ENCODE data around the gene ZMYND10.
A peak's percentile ranks its signal among the peaks of the same experiment; 100 is the strongest.

Gene ZMYND10

DNA sequence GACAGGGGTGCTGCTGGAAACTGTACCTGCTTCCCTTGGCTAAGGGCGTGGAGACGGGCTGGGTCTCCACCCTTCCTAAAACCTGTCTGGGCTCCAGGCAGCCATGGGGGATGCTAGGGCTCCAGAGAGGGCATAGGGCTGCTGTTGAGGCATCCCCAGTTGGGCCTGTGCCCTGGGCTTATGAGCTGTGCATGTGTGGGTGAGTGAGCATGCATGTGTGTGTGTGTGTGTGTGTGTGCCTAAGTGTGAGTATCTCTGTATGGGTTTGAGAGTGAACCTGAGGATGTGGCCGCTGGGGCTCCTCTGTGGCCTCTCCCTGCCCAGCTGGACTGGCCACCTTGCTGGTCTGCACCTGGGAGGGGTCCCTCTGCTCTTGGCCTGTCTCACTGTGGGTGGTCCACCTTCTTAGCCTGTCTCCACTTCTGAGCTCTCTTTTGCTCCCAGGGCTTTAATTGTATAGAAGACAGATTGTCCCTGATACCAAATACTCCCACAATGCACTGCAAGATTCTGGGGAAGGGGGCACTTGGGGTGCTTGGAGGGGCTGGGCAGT lies 25.7 kb upstream of the ZMYND10 start:
- no peak for DNase-seq (ENCODE audit: low spot score)

DNA sequence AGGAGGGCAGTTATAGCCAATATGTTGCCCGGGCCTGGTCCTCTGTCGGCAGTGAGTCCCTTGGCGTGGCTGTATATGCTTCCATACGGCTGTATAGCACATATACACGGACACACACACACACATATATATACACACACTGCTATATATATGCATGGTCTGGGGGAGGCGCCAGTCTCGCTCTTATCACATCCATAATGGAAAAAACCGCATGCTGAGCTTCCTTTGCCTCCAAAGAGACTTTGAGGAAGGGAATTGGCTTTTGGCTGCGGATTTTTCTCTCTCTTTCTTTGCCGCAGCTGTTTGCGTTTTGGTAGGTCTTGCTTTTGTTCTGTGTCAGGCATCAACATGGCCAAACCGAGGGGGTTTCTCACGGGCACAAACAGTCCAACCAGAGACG lies 25.1 kb upstream of the ZMYND10 start:
- no peak for DNase-seq (ENCODE audit: low spot score)

DNA sequence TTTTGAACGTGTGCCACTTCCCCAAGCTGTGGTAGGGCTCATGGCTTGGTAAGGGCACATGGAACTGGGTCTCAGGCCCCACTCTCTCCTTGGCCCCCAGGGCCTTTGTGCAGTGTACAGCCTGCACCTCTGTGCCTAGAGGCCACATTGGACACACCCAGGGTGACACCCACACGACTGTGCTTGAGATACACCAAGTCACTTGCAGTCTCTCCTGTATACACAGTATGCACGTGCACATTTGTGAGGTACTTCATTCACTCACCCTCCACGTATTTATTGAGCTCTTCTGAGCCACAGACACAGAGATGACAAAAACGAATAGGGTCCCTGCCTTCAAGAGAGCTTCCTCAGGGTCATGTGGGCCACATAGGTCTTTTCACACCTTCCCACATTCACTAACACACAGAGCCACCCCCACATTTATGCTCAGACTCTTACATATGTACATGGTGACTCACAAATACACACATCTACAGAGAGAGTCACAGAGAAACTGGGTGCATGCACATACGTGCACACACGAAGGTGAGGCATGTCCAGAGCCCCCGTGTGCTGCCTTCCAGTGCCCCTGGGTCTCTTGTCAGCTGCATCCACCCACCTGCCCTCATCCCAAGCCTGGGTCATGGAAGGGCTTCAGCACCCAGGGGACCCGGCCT lies 23.6 kb upstream of the ZMYND10 start:
- no peak for DNase-seq (ENCODE audit: low spot score)

DNA sequence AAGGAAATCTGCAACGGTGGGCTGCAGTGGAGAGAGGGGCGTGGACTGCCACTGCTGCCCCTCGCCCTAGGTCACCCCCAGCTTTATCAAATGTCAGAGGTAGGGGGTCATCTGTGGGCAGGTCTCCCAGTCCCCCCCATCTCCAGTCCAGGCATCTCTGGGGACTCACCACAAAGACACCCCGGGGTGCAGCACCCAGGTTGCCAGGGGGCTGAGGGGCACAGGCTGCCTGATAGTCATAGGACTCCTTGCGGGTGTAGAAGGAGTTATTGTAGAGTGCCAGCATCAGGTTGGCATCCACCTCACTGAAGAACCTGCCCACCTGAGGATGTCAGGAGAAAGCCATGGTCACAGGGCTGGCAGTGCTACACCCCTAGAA lies 20.3 kb upstream of the ZMYND10 start:
- DNase-seq (ENCODE audit: low spot score), result no peak

DNA sequence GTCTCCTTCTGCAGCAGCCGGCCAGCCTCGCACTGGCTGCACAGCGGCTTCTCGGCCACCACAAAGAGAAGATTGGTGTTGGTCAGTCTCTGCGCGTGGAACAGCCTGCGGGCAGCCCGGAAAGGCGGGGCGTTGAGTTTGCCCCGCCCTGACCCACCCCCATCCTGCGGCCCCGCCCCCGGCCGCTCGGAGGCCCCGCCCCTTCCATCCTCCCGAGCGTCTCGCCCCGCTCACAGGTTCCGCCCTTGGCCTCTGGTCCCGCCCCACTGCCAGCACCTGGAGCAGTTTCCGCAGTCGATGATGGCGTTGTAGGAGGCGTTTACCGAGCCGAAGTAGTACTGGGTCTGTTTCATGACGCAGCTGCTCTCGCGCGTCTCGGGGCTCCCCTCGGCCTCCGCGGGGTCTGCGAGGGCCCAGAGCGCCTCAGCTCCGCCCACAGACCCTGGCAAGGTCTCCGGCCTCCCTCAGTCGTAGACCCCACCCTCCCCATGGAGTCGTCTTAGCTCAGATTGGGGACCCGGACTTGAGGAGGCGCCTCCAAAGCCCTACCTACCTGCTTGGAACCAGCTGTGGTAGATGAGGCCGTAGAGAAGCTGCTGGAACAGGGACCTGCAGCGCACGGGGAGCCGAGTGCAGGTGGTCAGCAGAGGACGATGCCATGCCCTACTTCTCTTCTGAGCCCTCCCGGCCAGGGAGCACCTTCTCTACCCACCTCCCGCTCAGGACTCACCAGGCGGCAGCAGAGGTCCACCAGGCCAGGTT lies 19.7 kb upstream of the ZMYND10 start:
- peak; percentile 91 for DNase-seq (ENCODE audit: low spot score)

DNA sequence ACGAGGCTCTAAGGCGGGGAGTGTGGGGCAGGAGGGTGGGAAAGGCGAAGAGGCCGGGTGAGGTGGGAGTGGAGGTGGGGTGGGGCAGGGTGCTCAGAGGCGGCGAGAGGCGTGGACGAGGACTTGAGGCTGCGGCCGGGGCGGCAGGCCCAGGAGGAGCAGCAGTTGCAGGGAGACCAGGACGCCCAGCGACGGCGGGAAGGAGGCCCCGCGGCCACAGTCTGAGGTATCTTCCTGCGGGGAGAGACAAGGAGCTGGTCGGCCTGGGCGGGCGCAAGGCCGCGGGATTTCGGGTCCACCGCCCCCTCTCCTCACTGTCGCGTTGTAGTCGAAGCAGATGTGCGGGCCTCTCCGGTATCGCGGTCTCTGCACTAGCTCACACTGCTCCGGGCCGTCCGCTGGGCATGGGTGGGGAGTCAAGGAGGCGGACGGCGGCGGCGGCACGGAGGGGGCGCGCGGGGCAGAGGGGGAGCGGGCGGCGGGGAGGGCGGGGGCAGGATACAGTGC lies 19.1 kb upstream of the ZMYND10 start:
- no peak for DNase-seq (ENCODE audit: low spot score)

DNA sequence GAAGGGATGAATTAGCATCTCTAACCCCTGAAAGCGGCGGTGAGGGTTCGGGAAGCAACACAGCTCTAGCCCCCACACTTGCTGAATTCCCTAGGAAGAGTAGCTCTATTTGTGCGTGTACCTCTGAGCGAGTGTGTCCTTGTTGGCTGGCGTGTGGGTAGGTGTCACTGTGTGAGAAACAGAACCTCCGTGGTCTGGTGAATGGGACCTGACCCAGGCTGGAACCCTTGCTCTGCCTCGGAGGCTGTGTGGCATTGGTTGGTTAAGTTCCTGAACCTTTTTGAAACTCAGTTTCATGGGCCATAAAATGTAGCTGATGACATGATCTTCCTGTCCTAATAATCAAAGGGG lies 14.2 kb upstream of the ZMYND10 start:
- DNase-seq (ENCODE audit: low spot score), result no peak

DNA sequence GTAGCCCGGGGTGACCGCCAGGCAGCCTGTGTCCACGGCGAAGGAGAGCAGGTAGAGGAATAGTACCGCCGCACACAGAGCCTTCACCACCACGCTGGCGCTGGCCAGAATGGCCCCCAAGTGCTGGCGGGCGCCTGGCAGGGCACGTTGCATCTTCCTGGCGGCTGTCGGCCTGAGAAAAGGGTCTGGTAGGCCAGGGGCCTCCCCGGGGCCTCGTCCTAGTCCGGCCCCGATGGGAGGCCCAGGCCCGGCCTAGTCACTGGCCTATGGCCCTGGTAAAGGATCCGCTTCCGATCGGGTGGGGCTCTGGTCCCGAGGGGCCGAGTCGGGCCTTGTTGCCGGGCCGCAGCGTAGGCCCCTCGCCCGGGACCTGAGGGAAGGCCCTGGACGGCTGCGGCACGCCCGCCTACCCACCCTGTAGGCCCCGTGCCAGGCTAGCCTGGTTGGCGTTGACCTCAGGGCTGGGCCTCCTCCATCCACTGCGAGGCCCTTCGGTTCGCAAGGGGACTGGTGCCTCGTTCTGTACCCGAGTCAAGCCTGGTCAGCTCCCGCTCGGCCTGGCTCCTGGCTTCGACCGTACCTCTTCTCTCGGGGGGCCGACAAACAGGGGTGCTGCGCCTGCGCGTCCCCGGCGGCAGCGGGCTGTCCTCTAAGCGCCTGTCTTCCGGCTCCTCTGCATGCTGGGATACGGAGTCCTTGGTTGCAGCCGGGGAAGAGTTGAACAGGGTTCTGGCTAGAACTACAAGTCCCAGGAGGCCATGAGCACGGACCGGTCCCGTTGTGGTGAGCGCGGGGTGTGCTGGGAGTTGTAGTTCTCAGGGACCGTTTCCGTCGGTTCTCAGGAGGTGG lies 13.6 kb upstream of the ZMYND10 start, which contains the start of gene TMEM115:
TSS of gene TMEM115 (minus strand) at position 611 of the 849 bp plus-strand sequence. CDS start at position 153, 458 bp downstream.
- peak; percentile 99 for DNase-seq (ENCODE audit: low spot score)

DNA sequence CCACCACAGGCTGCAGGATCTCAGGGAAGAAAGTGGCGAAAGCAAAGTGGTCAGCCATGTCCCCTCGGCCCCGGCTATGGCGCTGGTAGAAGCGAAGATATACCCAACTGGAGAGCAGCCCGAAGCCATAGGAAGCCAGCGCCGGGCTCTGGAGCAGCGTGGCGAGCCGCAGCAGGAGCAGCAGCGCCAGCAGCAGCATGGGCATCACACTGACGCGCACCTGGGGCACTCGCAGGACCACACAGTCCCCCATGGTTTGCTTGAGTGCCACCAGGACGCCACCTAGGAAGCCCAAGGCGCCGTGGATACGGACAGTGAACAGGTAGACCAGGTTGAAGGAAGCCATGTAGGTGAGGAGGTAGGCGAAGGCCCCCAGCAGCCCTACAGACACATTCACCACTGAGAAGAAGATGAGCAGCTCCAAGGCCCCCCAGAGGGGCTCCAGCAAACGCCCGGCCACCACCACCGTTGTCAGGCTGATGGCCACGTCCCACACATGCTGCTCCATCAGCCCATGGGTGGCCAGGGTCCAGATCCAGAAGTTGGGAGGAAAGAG lies 12.9 kb upstream of the ZMYND10 start:
- no peak for DNase-seq (ENCODE audit: low spot score)

DNA sequence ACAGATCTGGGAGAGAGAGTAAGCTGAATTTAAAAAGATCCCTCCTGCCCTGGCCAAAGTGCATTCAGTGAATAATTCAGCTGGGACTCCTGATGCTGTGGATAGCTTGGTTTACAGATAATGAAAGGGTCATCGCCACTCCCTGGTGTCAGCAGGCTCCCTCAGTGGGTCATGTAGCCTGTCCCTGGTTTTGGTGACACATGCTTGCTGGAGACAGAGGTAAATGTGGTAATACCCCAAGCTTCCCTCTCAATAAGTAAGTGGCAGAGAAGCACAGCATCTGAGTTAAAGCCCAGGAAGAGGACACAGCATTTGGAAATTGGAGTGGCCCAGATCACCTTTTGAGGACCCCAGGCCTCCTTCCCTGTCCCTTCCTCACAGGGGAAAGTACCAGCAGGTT lies 11.9 kb upstream of the ZMYND10 start:
- no peak for DNase-seq (ENCODE audit: low spot score)

DNA sequence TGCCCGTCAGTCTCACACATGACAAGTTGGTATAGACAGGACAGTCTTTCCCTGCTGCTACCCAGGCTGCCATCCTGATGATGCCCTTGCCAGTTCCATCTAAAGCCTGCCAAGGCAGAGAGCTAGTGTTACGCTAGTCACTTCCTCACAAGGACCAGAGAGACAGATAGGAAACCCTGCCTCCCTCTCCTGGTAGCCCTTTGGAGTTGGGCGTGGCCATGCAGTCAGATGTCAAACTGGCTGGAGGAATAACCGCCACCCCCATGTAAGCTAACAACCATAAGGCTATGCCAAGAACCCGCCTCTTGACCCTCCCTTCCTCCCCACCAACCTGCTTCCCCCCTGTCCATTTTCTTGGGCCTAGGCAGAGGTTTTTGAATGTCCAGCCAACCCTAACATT lies 11.0 kb upstream of the ZMYND10 start:
- no peak for DNase-seq (ENCODE audit: low spot score)

DNA sequence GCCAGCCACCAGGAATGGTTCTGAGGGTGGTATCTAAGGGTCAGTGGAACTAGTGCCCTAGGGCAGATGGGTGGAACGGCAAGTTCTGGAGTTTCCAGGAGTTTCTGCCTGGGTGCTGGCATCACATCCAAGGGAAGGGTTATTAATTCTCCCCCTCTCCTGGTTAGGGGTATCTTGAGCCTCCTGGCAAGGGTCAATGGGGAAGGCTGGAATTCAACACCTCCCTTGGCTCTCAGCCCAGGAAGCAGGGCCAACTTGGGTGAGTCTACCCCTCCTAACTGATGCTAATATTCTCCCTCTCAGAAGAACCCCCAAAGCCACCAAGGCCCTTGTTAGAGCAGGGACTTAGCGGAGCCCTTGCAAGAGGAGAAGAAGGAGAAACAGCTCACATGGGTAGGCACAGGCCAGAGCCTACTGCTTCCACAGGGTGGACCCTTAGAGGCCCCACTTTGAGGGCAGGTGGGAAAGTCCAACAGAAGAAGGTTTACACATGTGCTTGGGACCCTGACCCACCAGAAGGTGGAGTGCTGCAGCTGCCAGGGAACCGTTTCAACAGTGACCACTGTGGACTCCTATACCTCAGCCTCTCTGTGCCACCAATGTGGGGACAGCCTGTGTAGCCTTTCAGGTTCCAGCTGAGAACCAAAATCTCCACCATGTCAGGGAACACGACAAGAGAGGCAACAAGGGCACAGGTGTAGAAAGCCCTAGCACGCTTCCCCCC lies 10.5 kb upstream of the ZMYND10 start:
- DNase-seq (ENCODE audit: low spot score), result no peak

DNA sequence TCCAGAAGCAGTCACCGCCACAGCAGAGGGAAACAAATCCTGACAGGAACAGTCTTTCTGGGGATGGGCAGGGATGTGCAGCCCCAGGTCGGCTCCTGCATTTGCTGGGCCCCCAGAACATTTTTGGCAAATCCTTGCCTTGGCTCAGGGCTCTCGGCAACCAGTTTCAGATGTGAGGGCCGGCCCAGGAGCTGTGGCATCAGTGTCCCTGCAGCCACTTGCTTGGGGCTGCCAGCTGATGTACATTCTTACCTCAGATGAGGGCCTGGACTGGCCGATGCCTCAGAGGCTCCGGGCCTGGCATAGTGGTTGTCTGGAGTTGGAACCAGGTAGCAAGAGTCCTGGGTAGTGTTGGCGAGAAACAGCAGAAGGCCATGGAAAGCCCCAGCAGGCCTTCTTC lies 9.3 kb upstream of the ZMYND10 start:
- no peak for DNase-seq (ENCODE audit: low spot score)

DNA sequence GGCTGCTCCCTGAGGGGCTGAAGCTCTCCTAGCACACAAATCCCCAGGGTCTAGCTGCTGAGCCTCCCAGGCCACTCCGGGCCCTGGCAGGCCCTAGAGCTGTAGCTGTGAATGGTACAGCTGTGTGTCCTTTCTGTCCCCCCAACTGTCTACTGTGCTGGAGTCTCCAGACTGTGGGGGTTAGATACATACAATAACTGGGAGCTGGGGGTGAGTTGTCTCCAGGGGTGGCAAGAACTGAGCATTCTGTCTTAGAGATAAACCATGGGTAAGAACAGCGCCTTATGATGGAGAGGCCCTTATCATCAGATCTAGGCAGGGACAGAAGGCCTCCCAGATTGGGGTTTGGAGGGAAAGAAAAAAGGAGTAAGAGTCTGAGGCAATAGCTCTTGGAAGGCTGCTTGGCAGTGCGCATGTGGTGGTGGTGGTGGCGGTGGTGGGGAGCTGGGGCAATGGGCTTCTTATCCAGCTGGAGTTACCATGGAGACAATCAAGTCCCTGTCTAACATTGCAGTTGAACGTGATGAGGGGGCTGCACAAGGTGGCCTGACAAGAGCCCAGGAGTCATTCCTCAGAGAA lies 8.7 kb upstream of the ZMYND10 start:
- DNase-seq (ENCODE audit: low spot score), result no peak

DNA sequence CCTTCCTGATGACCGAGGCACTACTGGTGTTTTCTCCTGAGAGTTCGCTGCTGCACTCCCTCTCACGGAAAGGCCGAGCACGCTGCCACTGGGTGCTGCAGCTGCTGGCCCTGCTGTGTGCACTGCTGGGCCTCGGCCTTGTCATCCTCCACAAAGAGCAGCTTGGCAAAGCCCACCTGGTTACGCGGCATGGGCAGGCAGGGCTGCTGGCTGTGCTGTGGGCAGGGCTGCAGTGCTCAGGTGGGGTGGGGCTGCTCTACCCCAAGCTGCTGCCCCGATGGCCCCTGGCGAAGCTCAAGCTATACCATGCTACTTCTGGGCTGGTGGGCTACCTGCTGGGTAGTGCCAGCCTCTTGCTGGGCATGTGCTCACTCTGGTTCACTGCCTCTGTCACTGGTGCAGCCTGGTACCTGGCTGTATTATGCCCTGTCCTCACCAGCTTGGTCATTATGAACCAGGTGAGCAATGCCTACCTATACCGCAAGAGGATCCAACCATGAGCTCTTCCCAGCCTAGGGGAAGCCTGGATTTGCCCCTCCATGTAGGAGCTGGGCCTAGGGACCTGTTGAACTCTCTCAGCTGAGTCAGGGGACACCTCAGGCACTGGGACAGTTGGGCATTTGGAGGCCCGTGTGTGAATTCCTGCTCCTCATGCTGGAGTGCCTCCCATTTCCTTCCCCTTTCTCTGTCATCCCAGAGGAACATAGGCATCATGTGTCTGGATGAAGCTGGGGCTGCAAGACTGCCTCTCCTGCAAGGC lies 7.9 kb upstream of the ZMYND10 start:
- no peak for DNase-seq (ENCODE audit: low spot score)

DNA sequence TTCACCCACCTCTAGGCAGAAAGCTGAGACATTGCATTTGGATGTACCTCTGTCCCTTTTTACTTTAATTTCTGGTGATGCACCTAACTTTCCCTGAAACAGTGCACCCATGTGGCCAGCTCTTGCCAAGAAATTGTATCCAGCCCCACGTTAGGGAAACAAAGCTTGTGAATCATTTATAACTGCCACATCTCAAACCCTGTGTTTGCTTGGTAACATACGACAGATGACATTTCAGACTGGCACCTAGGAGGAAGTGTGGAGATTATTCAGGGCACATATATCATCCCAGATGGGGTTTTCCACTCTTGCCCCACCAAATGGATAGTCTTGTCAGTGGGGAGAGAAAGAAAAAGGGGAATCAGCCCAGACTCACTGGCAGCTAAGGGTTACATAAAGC lies 7.2 kb upstream of the ZMYND10 start:
- peak; percentile 58 for DNase-seq (ENCODE audit: low spot score)

DNA sequence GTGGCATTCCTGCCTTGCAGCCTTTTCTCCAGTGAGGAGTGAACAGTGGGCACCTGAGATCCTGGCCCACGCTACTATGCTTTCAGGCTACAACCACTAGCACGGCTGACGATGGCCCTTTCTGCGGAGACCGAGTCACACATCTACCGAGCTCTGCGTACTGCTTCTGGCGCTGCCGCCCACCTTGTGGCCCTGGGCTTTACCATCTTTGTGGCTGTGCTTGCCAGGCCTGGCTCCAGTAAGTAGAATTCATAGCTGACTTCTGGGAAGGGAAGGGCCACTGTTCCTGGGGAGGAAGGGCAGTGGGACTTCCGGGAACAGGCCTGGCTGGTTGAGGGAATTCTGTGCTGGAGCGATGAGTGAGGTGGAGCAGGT lies 5.8 kb upstream of the ZMYND10 start:
- no peak for DNase-seq (ENCODE audit: low spot score)

DNA sequence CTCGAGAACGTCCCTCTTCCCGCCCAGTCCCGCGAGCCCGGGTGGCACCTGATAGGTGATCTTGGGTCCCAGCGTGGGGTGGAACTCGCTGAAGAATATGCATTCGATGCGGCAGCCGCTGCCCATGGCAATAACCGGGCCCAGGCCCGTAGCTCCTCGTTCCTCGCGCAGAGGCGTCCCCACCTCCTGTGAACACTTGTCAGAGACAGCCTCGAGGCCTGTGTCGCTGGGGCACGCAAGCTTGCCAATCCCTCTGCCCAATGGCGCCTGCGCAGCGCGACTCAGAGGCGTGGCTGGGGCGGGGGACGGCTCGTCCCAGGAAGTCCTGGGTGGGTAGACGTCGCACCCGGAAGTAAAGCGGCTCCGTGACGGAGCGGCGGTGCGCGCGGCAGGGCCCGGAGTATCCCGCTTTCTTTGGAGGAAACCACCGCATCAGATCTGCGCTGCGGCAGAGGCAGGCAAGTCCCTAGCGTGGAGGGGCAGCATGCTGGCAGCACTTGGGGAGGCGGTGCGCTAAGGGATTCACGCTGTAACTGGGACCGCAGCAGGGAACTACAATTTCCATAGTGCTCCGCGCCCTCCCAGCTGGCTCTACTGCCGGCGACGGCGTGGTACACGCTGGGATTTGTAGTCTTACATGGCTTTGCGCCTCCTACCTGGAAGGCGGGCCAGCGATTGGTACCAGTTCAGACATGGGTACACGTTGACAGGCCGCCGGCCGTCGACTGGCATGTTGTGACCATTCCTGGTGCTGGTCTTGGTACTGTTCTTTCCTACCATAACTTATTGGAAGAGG lies 5.2 kb upstream of the ZMYND10 start, which contains the start of the genes CYB561D2 and NPRL2:
TSS of gene CYB561D2 (plus strand) at position 336 of the 796 bp plus-strand sequence. CDS start 572 bp downstream, outside the sequence.
TSS of gene NPRL2 (minus strand) at position 249 of the 796 bp plus-strand sequence. CDS start at position 126, 123 bp downstream.
- DNase-seq (ENCODE audit: low spot score), result peak; percentile 99

DNA sequence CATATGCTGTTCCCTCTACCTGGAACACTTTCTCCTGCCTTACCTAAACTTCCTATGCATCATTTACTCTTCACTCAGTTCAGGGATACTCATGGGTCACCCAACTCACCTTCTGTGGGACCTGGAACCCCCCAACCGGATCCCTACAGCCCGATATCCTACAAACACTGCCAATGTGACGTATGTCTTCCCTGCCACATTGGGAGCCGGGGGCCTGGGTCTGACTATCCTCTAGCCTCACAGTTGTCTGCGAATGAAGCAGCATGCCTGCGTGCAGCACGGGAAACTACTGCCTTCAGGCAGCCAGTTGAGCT lies 4.6 kb upstream of the ZMYND10 start:
- no peak for DNase-seq (ENCODE audit: low spot score)
